Left lung (tissue), 10 donors: ENCODE data around the gene ACTRT2. TPM values are rescaled to one million over a fixed set of nuclear protein-coding genes. Genes with fewer than 3 reads are reported as not detected.

ENCODE experiments used
- ATAC-seq: fragments of 200-7000 bp; cut with Tn5 transposase; one replicate; pipeline ENCODE4 v1.9.1; 2020; ENCODE audit warnings: moderate library complexity
- DNase-seq, 4 donors: peaks; one replicate each; pipeline ENCODE4 v3.0.0-alpha.2; 2013 to 2020
- H3K27ac ChIP-seq, 2 donors: fragments of 200-600 bp; sonication (generic) in 1 of 2; one replicate each; pipeline versions ENCODE4 v1.5.0 to v1.8.0; 2020 to 2021
- H3K27me3 ChIP-seq, 2 donors: fragments of 200-600 bp; sonication (generic) in 1 of 2; one replicate each; pipeline versions ENCODE4 v1.5.0 to v1.8.0; 2020 to 2021
- H3K36me3 ChIP-seq, 2 donors: fragments of 200-600 bp; sonication (generic) in 1 of 2; one replicate each; pipeline versions ENCODE4 v1.5.0 to v1.8.0; 2020 to 2021
- H3K4me1 ChIP-seq, 2 donors: fragments of 200-600 bp; one replicate each; pipeline ENCODE4 v1.8.0; 2021
- H3K4me3 ChIP-seq, 2 donors: fragments of 200-600 bp; sonication (generic) in 1 of 2; one replicate each; pipeline versions ENCODE4 v1.5.0 to v1.8.0; 2020 to 2021; ENCODE audit warnings: mild to moderate bottlenecking in 1 of 2
- H3K9me3 ChIP-seq, 2 donors: fragments of 200-600 bp; sonication (generic) in 1 of 2; one replicate each; pipeline versions ENCODE4 v1.5.0 to v1.8.0; 2020 to 2021
- CTCF ChIP-seq, 2 donors: fragments of 200-600 bp; sonication (generic) in 1 of 2; IDR thresholded peaks; one replicate each; pipeline versions ENCODE4 v1.5.0 to v1.8.0; 2021; ENCODE audit warnings: antibody characterized with exemption in 2 of 2
- intact Hi-C, 2 donors: fragments of 100-400 bp; cut with DNase I; formaldehyde crosslinking; loops; one replicate each; pipeline versions ENCODE4 v1.11.2 to v1.14.2; 2022
- polyA plus RNA-seq, 6 donors: library from polyadenylated mRNA; unstranded; fragments of 120-200 nt; gene quantifications; one replicate each; pipeline ENCODE4 v1.2.1, GENCODE V29; 2013; ENCODE audit not compliant: insufficient read length in 6 of 6
- total RNA-seq, 2 donors: library from RNA; stranded (reverse); fragmentation: NEBNext Ultra II Directional; extraction: Animal tissue kit (Norgen Biotek cat#: 25700); gene quantifications; one replicate each; pipeline ENCODE4 v1.2.1, GENCODE V29; 2021
- donor health status: DM: no; HTN: yes; CAD: no.
- donor health status: DM: no; HTN: no; CAD: no.

Gene ACTRT2
- total and polyA plus RNA-seq, 8 donors, result not detected

GRCh38 chr1:3000214-3000613 lies 21.1 kb upstream of the ACTRT2 start:
- no peaks in the 10 kb centered on the region for H3K4me1 ChIP-seq
- ATAC-seq, result no peak
- peaks cover 0 to 61% of the 10 kb centered on the region in 2 donors for H3K27me3 ChIP-seq
- no peaks in the 10 kb centered on the region for H3K36me3 ChIP-seq
- H3K9me3 ChIP-seq, result peaks cover 0 to 2% of the 10 kb centered on the region in 2 donors
- no peak overlapping the region for H3K27ac ChIP-seq
- intact Hi-C loops, result no loop called here
- TF ChIP-seq CTCF (IDR thresholded peaks at IDR 0.05), result no peak
- DNase-seq, result peak in 1 of 4 donors; percentile 10
- H3K4me3 ChIP-seq, result no peak overlapping the region

DNA sequence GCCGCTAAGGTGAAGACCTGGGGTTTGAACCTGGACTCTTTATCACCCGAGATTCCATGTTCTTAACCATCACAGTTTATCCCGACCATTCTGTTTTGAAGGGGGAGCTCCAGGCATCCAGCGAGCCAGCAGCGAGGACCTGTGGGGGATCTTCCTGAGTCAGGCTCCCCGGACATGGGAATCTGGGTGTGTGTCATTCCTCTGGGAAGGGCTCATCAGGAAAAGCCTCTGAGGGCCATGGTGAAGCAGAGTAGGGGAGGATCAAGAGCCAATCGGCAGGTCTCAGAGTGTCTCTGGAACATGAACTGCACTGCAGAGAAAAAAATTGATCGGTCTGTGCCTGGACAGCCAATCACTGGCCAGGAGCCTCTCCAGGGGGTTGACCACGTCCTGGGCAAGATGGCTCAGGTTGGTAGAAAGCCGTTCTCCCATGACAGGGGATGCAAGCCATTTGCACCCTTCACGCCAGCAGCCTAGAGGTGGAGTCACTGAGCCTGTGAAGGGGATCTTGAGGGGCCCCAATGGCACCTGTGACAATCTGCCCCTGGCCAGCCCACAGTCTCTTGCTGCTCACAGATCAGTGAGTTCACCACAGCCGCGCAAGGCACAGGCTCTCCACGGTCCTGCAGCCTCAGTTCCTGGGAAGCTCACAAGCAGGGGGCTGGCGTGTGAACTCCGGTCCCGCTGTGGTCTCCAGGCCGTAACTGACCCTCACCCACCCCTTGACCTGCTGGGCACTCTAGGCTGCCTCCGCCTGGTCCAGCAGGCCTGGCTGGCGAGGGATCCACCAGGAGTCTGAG lies 20.4 kb upstream of the ACTRT2 start:
- intact Hi-C loops, result no loop called here
- H3K27me3 ChIP-seq, result peaks cover 0 to 65% of the 10 kb centered on the region in 2 donors
- ATAC-seq (no peak), DNase-seq (peak in 2 of 4 donors; percentile 10 to 68)
- H3K9me3 ChIP-seq, result no peaks in the 10 kb centered on the region
- no peaks in the 10 kb centered on the region for H3K36me3 ChIP-seq
- TF ChIP-seq CTCF (IDR thresholded peaks at IDR 0.05), result no peak
- no peaks in the 10 kb centered on the region for H3K4me1 ChIP-seq
- no peak overlapping the region for H3K4me3 ChIP-seq
- H3K27ac ChIP-seq, result no peak overlapping the region

DNA sequence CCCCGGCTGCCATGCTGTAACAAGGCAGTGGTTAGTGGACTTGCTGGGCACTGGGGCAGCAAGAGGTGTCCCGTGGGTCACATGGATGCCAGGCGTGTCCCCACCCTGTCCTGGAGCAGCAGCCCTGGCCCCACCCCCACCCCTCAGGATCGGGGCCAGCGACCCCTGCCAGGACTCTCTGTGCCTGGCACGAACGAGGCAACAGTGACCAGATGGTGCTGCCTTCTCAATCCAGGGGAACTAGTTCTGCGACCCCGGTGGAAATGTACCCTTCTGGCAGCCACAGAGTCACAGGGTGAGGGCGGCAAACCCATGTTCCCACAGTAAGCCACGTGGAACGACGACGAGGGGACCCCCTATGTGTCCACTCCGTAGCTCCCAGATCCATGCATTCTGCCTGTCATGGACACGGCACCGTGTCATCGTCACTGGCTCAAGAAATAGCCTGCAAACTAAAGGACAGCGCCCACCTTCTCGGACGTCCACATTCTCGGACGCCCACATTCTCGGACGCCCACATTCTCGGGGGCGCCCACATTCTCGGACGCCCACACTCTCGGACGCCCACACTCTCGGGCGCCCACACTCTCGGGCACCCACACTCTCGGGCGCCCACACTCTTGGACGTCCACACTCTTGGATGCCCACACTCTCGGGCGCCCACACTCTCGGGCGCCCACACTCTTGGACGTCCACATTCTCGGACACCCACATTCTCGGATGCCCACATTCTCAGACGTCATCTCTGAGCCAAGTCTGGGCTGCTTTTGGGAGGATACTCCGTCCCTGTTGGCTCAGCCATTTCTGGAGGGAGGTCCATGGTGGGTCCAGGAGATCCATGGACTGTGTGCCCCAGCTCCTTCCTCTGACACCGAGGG lies 19.6 kb upstream of the ACTRT2 start:
- no peak for TF ChIP-seq CTCF (IDR thresholded peaks at IDR 0.05)
- ATAC-seq, result no peak
- peak in 2 of 4 donors; percentile 19 to 55 for DNase-seq
- Histone ChIP-seq H3K4me1 (no peaks in the 10 kb centered on the region), H3K27ac (no peak overlapping the region), H3K9me3 (no peaks in the 10 kb centered on the region), H3K4me3 (no peak overlapping the region), H3K27me3 (peaks cover 0 to 65% of the 10 kb centered on the region in 2 donors), H3K36me3 (no peaks in the 10 kb centered on the region)
- intact Hi-C loops, result no loop called here

- DNase-seq (peak in 2 of 4 donors; percentile 23 to 46), ATAC-seq (no peak)
- H3K27me3 ChIP-seq, result peaks cover 0 to 65% of the 10 kb centered on the region in 2 donors
- no peak overlapping the region for H3K27ac ChIP-seq
- no peaks in the 10 kb centered on the region for H3K4me1 ChIP-seq
- no peak overlapping the region for H3K4me3 ChIP-seq
- no peaks in the 10 kb centered on the region for H3K36me3 ChIP-seq
- intact Hi-C loops, result no loop called here
- no peak for TF ChIP-seq CTCF (IDR thresholded peaks at IDR 0.05)
- peaks cover 0 to 3% of the 10 kb centered on the region in 2 donors for H3K9me3 ChIP-seq
These were observed 18.8 kb upstream of the ACTRT2 start for GRCh38 chr1:3002349-3003038.
